Mesenchymal stem cell (in vitro differentiated cells and primary cell): ENCODE results near the gene LOX.

ENCODE experiments used
- DNase-seq: peaks from one replicate; pipeline ENCODE4 v3.0.0-alpha.2; 2013
- H2AFZ ChIP-seq: one replicate; pipeline ENCODE4 v1.6.1; 2013; ENCODE audit warnings: low read depth, mild to moderate bottlenecking, control low read depth, inconsistent platforms, low read length, moderate library complexity
- H2AK5ac ChIP-seq: 2 replicates; pipeline ENCODE4 v1.6.1; 2013; ENCODE audit warnings: low read length, moderate library complexity, mild to moderate bottlenecking, inconsistent platforms; ENCODE audit not compliant: severe bottlenecking
- H2BK120ac ChIP-seq: one replicate; pipeline ENCODE4 v1.6.1; 2013; ENCODE audit warnings: low read depth, mild to moderate bottlenecking, inconsistent platforms, low read length, moderate library complexity
- H2BK12ac ChIP-seq, 2 experiments: one replicate each; pipeline ENCODE4 v1.6.1; 2013; ENCODE audit warnings: inconsistent platforms in 2 of 2, low read length in 2 of 2, mild to moderate bottlenecking in 2 of 2, moderate library complexity in 2 of 2, control low read depth in 1 of 2
- H2BK15ac ChIP-seq: one replicate; pipeline ENCODE4 v1.6.1; 2013; ENCODE audit warnings: mild to moderate bottlenecking, low read depth, inconsistent platforms; ENCODE audit not compliant: poor library complexity, severe bottlenecking
- H2BK5ac ChIP-seq: 2 replicates; pipeline ENCODE4 v1.6.1; 2013; ENCODE audit warnings: low read depth, mild to moderate bottlenecking, low read length, control low read depth, inconsistent platforms; ENCODE audit not compliant: poor library complexity, severe bottlenecking
- H3K14ac ChIP-seq, 2 experiments: one replicate each; pipeline ENCODE4 v1.6.1; 2013; ENCODE audit warnings: inconsistent platforms in 2 of 2, low read length in 2 of 2, control low read depth in 1 of 2, mild to moderate bottlenecking in 1 of 2, moderate library complexity in 1 of 2
- H3K18ac ChIP-seq, 2 experiments: one replicate each; pipeline ENCODE4 v1.6.1; 2013; ENCODE audit warnings: inconsistent platforms in 2 of 2, low read length in 2 of 2, control low read depth in 1 of 2, low read depth in 1 of 2, mild to moderate bottlenecking in 1 of 2
- H3K23ac ChIP-seq, 2 experiments: one replicate each; pipeline ENCODE4 v1.6.1; 2013; ENCODE audit warnings: inconsistent platforms in 2 of 2, low read length in 2 of 2, mild to moderate bottlenecking in 2 of 2, moderate library complexity in 2 of 2, control low read depth in 1 of 2
- H3K27ac ChIP-seq: 2 replicates; pipeline ENCODE4 v1.5.1; 2013; ENCODE audit warnings: mild to moderate bottlenecking, moderate library complexity, low read length, control low read depth, inconsistent platforms; ENCODE audit not compliant: poor library complexity, severe bottlenecking
- H3K27me3 ChIP-seq, 2 experiments: 2 replicates each; pipeline versions ENCODE4 v1.6.1 to v1.7.0; 2013; ENCODE audit warnings: low read length in 2 of 2, mild to moderate bottlenecking in 2 of 2, moderate library complexity in 2 of 2, control low read depth in 1 of 2, inconsistent platforms in 1 of 2; ENCODE audit not compliant: control insufficient read depth in 1 of 2, insufficient read depth in 1 of 2
- H3K36me3 ChIP-seq, 2 experiments: 2 replicates each; pipeline versions ENCODE4 v1.6.1 to v1.7.0; 2013; ENCODE audit warnings: low read length in 2 of 2, control low read depth in 1 of 2, inconsistent platforms in 1 of 2, low read depth in 1 of 2, mild to moderate bottlenecking in 1 of 2; ENCODE audit not compliant: insufficient read depth in 2 of 2, control insufficient read depth in 1 of 2
- H3K4ac ChIP-seq, 2 experiments: one replicate each; pipeline ENCODE4 v1.6.1; 2013; ENCODE audit warnings: inconsistent platforms in 2 of 2, low read length in 2 of 2, mild to moderate bottlenecking in 2 of 2, moderate library complexity in 2 of 2, control low read depth in 1 of 2, low read depth in 1 of 2
- H3K4me1 ChIP-seq: 2 replicates; pipeline ENCODE4 v1.6.1; 2013; ENCODE audit warnings: low read depth, low read length, control low read depth; ENCODE audit not compliant: control insufficient read depth, insufficient read depth
- H3K4me2 ChIP-seq: 2 replicates; pipeline ENCODE4 v1.6.1; 2013; ENCODE audit warnings: low read length, mild to moderate bottlenecking, inconsistent platforms; ENCODE audit not compliant: poor library complexity, severe bottlenecking
- H3K4me3 ChIP-seq, 2 experiments: 2 replicates each; pipeline versions ENCODE4 v1.5.1 to v1.7.0; 2013; ENCODE audit warnings: low read length in 2 of 2, mild to moderate bottlenecking in 2 of 2, control low read depth in 1 of 2, low read depth in 1 of 2; ENCODE audit not compliant: insufficient read depth in 1 of 2
- H3K79me1 ChIP-seq: replicated peaks from 2 replicates; pipeline ENCODE4 v1.6.1; 2013; ENCODE audit warnings: mild to moderate bottlenecking, control low read depth, low read length, inconsistent platforms; ENCODE audit not compliant: poor library complexity, severe bottlenecking
- H3K9ac ChIP-seq: 2 replicates; pipeline ENCODE4 v1.7.0; 2013; ENCODE audit warnings: mild to moderate bottlenecking, low read length, moderate library complexity
- H3K9me3 ChIP-seq: 2 replicates; pipeline ENCODE4 v1.7.0; 2013; ENCODE audit warnings: mild to moderate bottlenecking, low read length; ENCODE audit not compliant: control insufficient read depth
- H4K8ac ChIP-seq: one replicate; pipeline ENCODE4 v1.6.1; 2013; ENCODE audit warnings: inconsistent platforms, mild to moderate bottlenecking, low read length, moderate library complexity
- H4K91ac ChIP-seq: one replicate; pipeline ENCODE4 v1.6.1; 2013; ENCODE audit warnings: mild to moderate bottlenecking, low read length, inconsistent platforms
- WGBS: methylation state at CpG from one replicate; pipeline ENCODE4 v1.1.7; 2013; ENCODE audit warnings: mixed read lengths; 5-methylcytosine and 5-hydroxymethylcytosine counted together

The LOX gene

GRCh38 chr5:122102825-122103224 lies 24.8 kb upstream of the LOX start:
- no peaks in the 10 kb centered on the region for H3K36me3 ChIP-seq
- H3K27me3 ChIP-seq: no peaks in the 10 kb centered on the region
- no peak overlapping the region for H3K23ac ChIP-seq
- H2BK15ac ChIP-seq: no peak overlapping the region
- no peak overlapping the region for H2AFZ ChIP-seq
- H3K4me1 ChIP-seq: peaks cover 9% of the 10 kb centered on the region
- H3K4me2 ChIP-seq: no peak overlapping the region
- no peak overlapping the region for H2BK120ac ChIP-seq
- no peak overlapping the region for H2AK5ac ChIP-seq
- peak overlapping the region; percentile 90 for H3K27ac ChIP-seq
- H3K18ac ChIP-seq: no peak overlapping the region
- H4K91ac ChIP-seq: no peak overlapping the region
- no peak overlapping the region for H4K8ac ChIP-seq
- H3K9ac ChIP-seq: peak overlapping the region; percentile 69
- no CpG with 5 or more reads among the region's 1 CpG for WGBS
- no peak overlapping the region for H3K4ac ChIP-seq
- no peak overlapping the region for H3K14ac ChIP-seq
- no peak overlapping the region for H2BK5ac ChIP-seq
- DNase-seq: peak; percentile 71
- H2BK12ac ChIP-seq: no peak overlapping the region
- H3K79me1 ChIP-seq: no peaks in the 10 kb centered on the region
- no peak overlapping the region for H3K4me3 ChIP-seq
- no peaks in the 10 kb centered on the region for H3K9me3 ChIP-seq

- H2AFZ ChIP-seq: no peak overlapping the region
- H3K14ac ChIP-seq: no peak overlapping the region
- H2BK5ac ChIP-seq: no peak overlapping the region
- no peak overlapping the region for H4K8ac ChIP-seq
- H4K91ac ChIP-seq: no peak overlapping the region
- peak overlapping the region in 1 of 2 experiments; percentile 9 for H3K18ac ChIP-seq
- H3K4me3 ChIP-seq: no peak overlapping the region
- H3K4me2 ChIP-seq: no peak overlapping the region
- 73% methylated on average over 2 of the region's 4 CpGs for WGBS
- no peak overlapping the region for H2BK15ac ChIP-seq
- no peaks in the 10 kb centered on the region for H3K9me3 ChIP-seq
- no peak overlapping the region for H3K23ac ChIP-seq
- H2AK5ac ChIP-seq: peak overlapping the region; percentile 11
- peak; percentile 69 for DNase-seq
- H3K27ac ChIP-seq: peak overlapping the region; percentile 90
- peaks cover 9% of the 10 kb centered on the region for H3K4me1 ChIP-seq
- H3K9ac ChIP-seq: peak overlapping the region; percentile 69
- no peaks in the 10 kb centered on the region for H3K36me3 ChIP-seq
- H3K79me1 ChIP-seq: no peaks in the 10 kb centered on the region
- H2BK12ac ChIP-seq: no peak overlapping the region
- no peaks in the 10 kb centered on the region for H3K27me3 ChIP-seq
- H3K4ac ChIP-seq: no peak overlapping the region
- peak overlapping the region; percentile 77 for H2BK120ac ChIP-seq
These were observed 23.7 kb upstream of the LOX start for GRCh38 chr5:122101636-122102285.

- peaks cover 2% of the 10 kb centered on the region for H3K79me1 ChIP-seq
- WGBS: 28% methylated on average over 3 of the region's 6 CpGs
These were observed 21.2 kb upstream of the LOX start for GRCh38 chr5:122099060-122099790.

GRCh38 chr5:122097391-122097790 lies 19.3 kb upstream of the LOX start:
- Histone ChIP-seq H3K27ac (no peak overlapping the region), H4K91ac (peak overlapping the region; percentile 39), H3K27me3 (no peaks in the 10 kb centered on the region), H3K4me2 (no peak overlapping the region), H2BK5ac (no peak overlapping the region), H2BK12ac (peak overlapping the region in 1 of 2 experiments; percentile 23), H2AFZ (no peak overlapping the region), H3K4me3 (no peak overlapping the region), H2AK5ac (no peak overlapping the region), H3K18ac (no peak overlapping the region), H2BK120ac (no peak overlapping the region), H3K9ac (no peak overlapping the region), H3K23ac (no peak overlapping the region), H3K14ac (no peak overlapping the region), H3K79me1 (peaks cover 3% of the 10 kb centered on the region), H4K8ac (no peak overlapping the region), H3K4me1 (peaks cover 10% of the 10 kb centered on the region), H3K4ac (no peak overlapping the region), H2BK15ac (no peak overlapping the region), H3K9me3 (no peaks in the 10 kb centered on the region), H3K36me3 (no peaks in the 10 kb centered on the region)
- no peak for DNase-seq
- WGBS: no CpG with 5 or more reads among the region's 1 CpG

More at GRCh38 chr5:122099060-122099790, 21.2 kb upstream of the LOX start:
- Histone ChIP-seq H3K18ac (peak overlapping the region; percentile 30 to 70), H3K4me1 (peaks cover 9% of the 10 kb centered on the region), H3K4me2 (no peak overlapping the region), H2AK5ac (peak overlapping the region; percentile 16), H3K9ac (peak overlapping the region; percentile 54), H3K9me3 (no peaks in the 10 kb centered on the region), H2AFZ (no peak overlapping the region), H3K4me3 (no peak overlapping the region), H2BK5ac (peak overlapping the region; percentile 25), H2BK15ac (no peak overlapping the region), H2BK120ac (no peak overlapping the region), H3K27me3 (no peaks in the 10 kb centered on the region), H3K27ac (no peak overlapping the region), H3K4ac (peak overlapping the region; percentile 19 to 22), H3K23ac (no peak overlapping the region), H3K36me3 (no peaks in the 10 kb centered on the region), H4K91ac (peak overlapping the region; percentile 44), H2BK12ac (peak overlapping the region; percentile 4 to 73), H3K14ac (no peak overlapping the region), H4K8ac (peak overlapping the region; percentile 4)
- DNase-seq: peak; percentile 90
